Muscle of leg (tissue), 11 donors: ENCODE results near the gene HS3ST2. TPM values are rescaled to one million over a fixed set of nuclear protein-coding genes. Genes with fewer than 3 reads are reported as not detected.
"Not testable (repeated sequence)": the region's sequence is repeated elsewhere in the genome, so short reads cannot be mapped to it uniquely, and the experiment has no call there.

Experiments
- DNase-seq: peaks from one replicate; pipeline ENCODE4 v3.0.0; 2013
- H3K27ac ChIP-seq: one replicate; pipeline ENCODE4 v1.5.1; 2013; ENCODE audit warnings: mild to moderate bottlenecking, low read length, control low read depth
- H3K27me3 ChIP-seq: one replicate; pipeline ENCODE4 v1.6.1; 2013; ENCODE audit warnings: low read length; ENCODE audit not compliant: control insufficient read depth, insufficient read depth
- H3K36me3 ChIP-seq: one replicate; pipeline ENCODE4 v1.6.1; 2013; ENCODE audit warnings: low read length; ENCODE audit not compliant: control insufficient read depth, insufficient read depth
- H3K4me1 ChIP-seq: one replicate; pipeline ENCODE4 v1.6.1; 2013; ENCODE audit warnings: low read length; ENCODE audit not compliant: control insufficient read depth, insufficient read depth
- H3K4me3 ChIP-seq: one replicate; pipeline ENCODE4 v1.5.1; 2013; ENCODE audit warnings: low read length, control low read depth
- H3K9me3 ChIP-seq: replicated peaks from 2 replicates; pipeline ENCODE4 v1.6.1; 2013; ENCODE audit warnings: low read depth, low read length; ENCODE audit not compliant: control insufficient read depth
- WGBS: methylation state at CpG from one replicate; pipeline ENCODE4 v1.1.5; 2013; ENCODE audit warnings: missing lambda C conversion rate; ENCODE audit not compliant: insufficient coverage; 5-methylcytosine and 5-hydroxymethylcytosine counted together
- polyA plus RNA-seq, 8 donors: library from polyadenylated mRNA; unstranded; fragments of 120-200 nt; gene quantifications; one replicate each; pipeline versions ENCODE4 v1.2.1 to v1.2.3, GENCODE V29; 2013; ENCODE audit warnings: inconsistent platforms in 1 of 8, low replicate concordance in 1 of 8; ENCODE audit not compliant: insufficient read length in 8 of 8, insufficient read depth in 1 of 8
- total RNA-seq: library from RNA; stranded (reverse); fragments of 120-200 nt; gene quantifications from one replicate; pipeline ENCODE4 v1.2.4, GENCODE V29; 2013

HS3ST2 gene
- total and polyA plus RNA-seq, 9 donors = 0.05 to 0.15 (median 0.05) TPM; not detected in 6

DNA sequence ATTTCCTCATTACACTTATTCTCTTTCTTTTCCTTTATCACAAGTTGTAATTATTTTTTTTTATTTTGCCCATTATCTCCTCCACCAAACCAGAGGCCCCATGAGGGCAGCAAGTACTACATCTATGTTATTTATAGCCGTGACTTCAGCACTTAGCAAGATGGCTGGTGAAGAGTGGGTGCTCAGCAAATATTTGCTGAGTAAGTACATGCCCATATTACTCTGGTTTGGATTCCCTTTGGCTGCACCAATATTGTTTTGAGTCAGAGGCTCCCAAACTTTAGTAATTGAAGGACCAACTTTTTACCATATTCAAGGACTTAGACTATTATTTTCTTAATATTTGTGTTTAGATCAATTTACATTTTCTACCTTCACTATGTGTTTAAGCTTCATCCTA is 83.2 kb downstream of the HS3ST2 start:
- H3K27me3 ChIP-seq = peaks cover 2% of the 10 kb centered on the region
- H3K36me3 ChIP-seq = no peaks in the 10 kb centered on the region
- no CpG with 5 or more reads among the region's 1 CpG for WGBS
- no peak overlapping the region for H3K4me3 ChIP-seq
- H3K9me3 ChIP-seq = no peaks in the 10 kb centered on the region
- DNase-seq = no peak
- H3K4me1 ChIP-seq = no peaks in the 10 kb centered on the region
- H3K27ac ChIP-seq = no peak overlapping the region

DNA sequence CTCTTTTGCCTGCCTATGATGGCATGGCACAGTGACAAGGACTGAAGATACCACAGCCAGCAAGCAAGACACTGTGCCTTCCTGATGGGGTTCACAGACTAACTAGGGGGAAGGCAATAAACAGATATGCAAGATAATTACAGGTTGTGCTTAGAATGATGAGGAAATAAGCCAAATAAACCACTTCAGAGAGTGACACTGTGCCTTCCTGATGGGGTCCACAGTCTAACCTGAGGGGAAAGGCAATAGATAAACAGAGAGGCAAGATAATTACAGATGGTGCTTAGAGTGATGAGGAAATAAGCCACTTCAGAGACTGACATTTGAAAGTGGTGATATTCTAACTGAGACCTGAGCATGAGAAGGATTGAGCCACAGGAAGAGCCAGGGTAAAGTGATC is 84.2 kb downstream of the HS3ST2 start:
- DNase-seq = no peak
- no peaks in the 10 kb centered on the region for H3K36me3 ChIP-seq
- no peaks in the 10 kb centered on the region for H3K9me3 ChIP-seq
- no peak overlapping the region for H3K27ac ChIP-seq
- no peak overlapping the region for H3K4me3 ChIP-seq
- peaks cover 2% of the 10 kb centered on the region for H3K27me3 ChIP-seq
- H3K4me1 ChIP-seq = no peaks in the 10 kb centered on the region

GRCh38 chr16:22898874-22899348 is 84.9 kb downstream of the HS3ST2 start:
- Histone ChIP-seq H3K36me3 (no peaks in the 10 kb centered on the region), H3K27ac (no peak overlapping the region), H3K4me3 (no peak overlapping the region), H3K4me1 (no peaks in the 10 kb centered on the region), H3K9me3 (no peaks in the 10 kb centered on the region), H3K27me3 (peaks cover 2% of the 10 kb centered on the region)
- DNase-seq = peak; percentile 46
- WGBS = 0% methylated on average over 5 of the region's 10 CpGs

- H3K36me3 ChIP-seq, H3K4me3 ChIP-seq, H3K9me3 ChIP-seq, H3K27ac ChIP-seq, DNase-seq, H3K4me1 ChIP-seq, H3K27me3 ChIP-seq: not testable (repeated sequence)
- WGBS = 65% methylated on average over 2 of the region's 4 CpGs
Measured at GRCh38 chr16:22899567-22899966, 85.6 kb downstream of the HS3ST2 start.

GRCh38 chr16:22900863-22901262 is 86.9 kb downstream of the HS3ST2 start:
- Histone ChIP-seq H3K4me1 (no peaks in the 10 kb centered on the region), H3K27ac (no peak overlapping the region), H3K9me3 (no peaks in the 10 kb centered on the region), H3K27me3 (no peaks in the 10 kb centered on the region), H3K4me3 (no peak overlapping the region), H3K36me3 (no peaks in the 10 kb centered on the region)
- DNase-seq = no peak
- WGBS = 96% methylated on average over 2 of the region's 6 CpGs

DNA sequence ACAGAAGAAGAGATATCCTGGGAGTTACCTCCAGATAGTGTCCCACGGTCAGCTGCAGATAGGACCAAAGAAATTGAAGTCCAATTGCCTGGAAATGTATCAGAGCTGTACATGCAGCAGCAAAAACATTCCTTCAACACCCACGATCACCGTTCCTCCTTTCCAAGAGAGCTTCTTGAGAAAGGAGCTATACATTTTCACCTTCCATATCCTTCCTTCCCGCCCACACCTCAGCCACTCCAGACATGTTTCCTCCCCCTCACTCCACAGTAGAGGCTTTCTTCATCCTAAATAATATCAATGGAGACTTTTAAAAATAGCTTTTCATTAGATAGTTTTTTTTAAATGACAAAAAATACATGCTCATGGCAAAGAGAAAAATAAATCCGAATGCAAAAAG is 87.6 kb downstream of the HS3ST2 start:
- Histone ChIP-seq H3K9me3 (no peaks in the 10 kb centered on the region), H3K4me1 (no peaks in the 10 kb centered on the region), H3K27me3 (no peaks in the 10 kb centered on the region), H3K4me3 (no peak overlapping the region), H3K36me3 (no peaks in the 10 kb centered on the region), H3K27ac (no peak overlapping the region)
- 52% methylated on average over 3 of the region's 5 CpGs for WGBS
- no peak for DNase-seq

- H3K9me3 ChIP-seq = no peaks in the 10 kb centered on the region
- H3K27ac ChIP-seq = no peak overlapping the region
- H3K4me1 ChIP-seq = no peaks in the 10 kb centered on the region
- no CpG with 5 or more reads among the region's 2 CpGs for WGBS
- H3K36me3 ChIP-seq = no peaks in the 10 kb centered on the region
- no peak for DNase-seq
- no peaks in the 10 kb centered on the region for H3K27me3 ChIP-seq
- H3K4me3 ChIP-seq = no peak overlapping the region
Measured at GRCh38 chr16:22903716-22904115, 89.8 kb downstream of the HS3ST2 start.

- no peak for DNase-seq
- WGBS = 67% methylated on average over 2 of the region's 7 CpGs
- no peaks in the 10 kb centered on the region for H3K4me1 ChIP-seq
Measured at GRCh38 chr16:22912654-22913053, 98.7 kb downstream of the HS3ST2 start.

GRCh38 chr16:22915003-22915402 is 101.0 kb downstream of the HS3ST2 start:
- 90% methylated on average over 24 of the region's 25 CpGs for WGBS
- DNase-seq = no peak
- Histone ChIP-seq H3K9me3 (no peaks in the 10 kb centered on the region), H3K4me1 (no peaks in the 10 kb centered on the region), H3K36me3 (no peaks in the 10 kb centered on the region), H3K27me3 (no peaks in the 10 kb centered on the region), H3K4me3 (no peak overlapping the region), H3K27ac (no peak overlapping the region)

More at GRCh38 chr16:22912654-22913053, 98.7 kb downstream of the HS3ST2 start:
- Histone ChIP-seq H3K27ac (no peak overlapping the region), H3K9me3 (no peaks in the 10 kb centered on the region), H3K27me3 (no peaks in the 10 kb centered on the region), H3K36me3 (no peaks in the 10 kb centered on the region), H3K4me3 (no peak overlapping the region)

DNA sequence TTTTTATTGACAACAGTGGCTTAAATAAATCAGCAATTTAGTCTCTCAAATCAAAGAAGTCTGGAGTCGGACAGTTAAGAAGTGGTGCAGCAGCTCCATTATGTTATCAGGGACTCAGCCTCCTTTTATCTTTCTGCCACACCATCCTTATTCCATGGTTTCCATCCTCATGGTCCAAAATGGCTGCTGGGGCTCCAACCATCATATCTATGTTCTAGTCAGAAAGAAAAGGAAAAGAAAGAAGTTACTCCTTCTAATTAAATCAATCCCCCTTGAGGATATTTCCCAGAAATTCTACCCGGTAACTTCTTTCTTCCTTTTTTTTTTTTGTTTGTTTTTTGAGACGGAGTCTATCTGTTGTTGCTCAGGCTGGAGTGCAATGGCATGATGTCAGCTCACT is 109.5 kb downstream of the HS3ST2 start:
- DNase-seq = no peak
- Histone ChIP-seq H3K4me3 (no peak overlapping the region), H3K36me3 (no peaks in the 10 kb centered on the region), H3K27ac (no peak overlapping the region), H3K4me1 (no peaks in the 10 kb centered on the region), H3K27me3 (no peaks in the 10 kb centered on the region), H3K9me3 (no peaks in the 10 kb centered on the region)
- 80% methylated on average over 1 of the region's 3 CpGs for WGBS

DNA sequence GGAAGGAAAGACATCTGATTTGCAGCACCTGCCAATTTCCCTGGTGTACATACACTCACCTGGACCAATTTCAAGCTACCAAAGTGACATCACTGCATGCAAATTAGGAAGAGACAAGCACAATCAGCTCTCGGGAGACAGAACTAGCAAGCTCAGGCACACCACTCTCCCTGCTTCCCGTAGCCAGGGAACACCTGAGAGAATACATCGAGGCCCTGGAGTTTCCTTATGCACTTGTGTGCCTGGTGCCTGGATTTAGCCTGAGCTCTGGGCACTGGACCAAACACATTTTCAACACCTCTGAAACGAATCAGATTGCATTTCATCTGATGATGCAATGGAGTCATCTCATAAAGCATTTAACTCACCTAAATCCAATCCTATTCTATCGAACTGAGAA is 110.5 kb downstream of the HS3ST2 start:
- no peaks in the 10 kb centered on the region for H3K9me3 ChIP-seq
- H3K4me1 ChIP-seq = no peaks in the 10 kb centered on the region
- no peak overlapping the region for H3K4me3 ChIP-seq
- H3K27me3 ChIP-seq = no peaks in the 10 kb centered on the region
- DNase-seq = no peak
- H3K36me3 ChIP-seq = no peaks in the 10 kb centered on the region
- no peak overlapping the region for H3K27ac ChIP-seq
- 56% methylated on average over 2 of the region's 5 CpGs for WGBS
